GM12892 (cell line): Measurements from ENCODE around the gene LVRN. TPM values are rescaled to one million over a fixed set of nuclear protein-coding genes. Genes with fewer than 3 reads are reported as not detected.
"Not testable (repeated sequence)": the region's sequence is repeated elsewhere in the genome, so short reads cannot be mapped to it uniquely, and the experiment has no call there.

Source experiments
- DNase-seq: peaks from one replicate; pipeline ENCODE4 v3.0.0; 2011; ENCODE audit not compliant: insufficient read length
- FAIRE-seq: peaks from 2 replicates; lab custom pipeline; 2011; peaks lifted over from hg19 to GRCh38; lab: Jason Lieb, UNC
- POLR2A ChIP-seq: IDR thresholded peaks from 2 replicates; pipeline ENCODE4 v1.6.1; 2011; ENCODE audit warnings: low read depth, low read length, control low read depth
- POLR2AphosphoS5 ChIP-seq: IDR thresholded peaks from 2 replicates; pipeline ENCODE4 v1.6.1; 2011; ENCODE audit warnings: low read depth, low read length, control low read depth
- TAF1 ChIP-seq: IDR thresholded peaks from 2 replicates; pipeline ENCODE4 v1.6.1; 2011; ENCODE audit warnings: low read depth, mild to moderate bottlenecking, control low read depth, low read length, borderline replicate concordance
- polyA plus RNA-seq: library from polyadenylated mRNA; unstranded; fragments of >200 nt; gene quantifications from one replicate; pipeline ENCODE4 v1.2.1, GENCODE V29; 2012; ENCODE audit warnings: missing spikeins, inconsistent platforms; ENCODE audit not compliant: missing spikeins

Gene LVRN
- polyA plus RNA-seq, result 0.11 TPM

GRCh38 chr5:115962239-115962564 lies at the start of gene LVRN:
TSS of gene LVRN (plus strand) at chr5:115962475. CDS start at chr5:115962618, 143 bp downstream.
- no peak for DNase-seq
- no peak for TF ChIP-seq TAF1
- no peak for TF ChIP-seq POLR2AphosphoS5
- no peak for TF ChIP-seq POLR2A
- no peak for FAIRE-seq

DNA sequence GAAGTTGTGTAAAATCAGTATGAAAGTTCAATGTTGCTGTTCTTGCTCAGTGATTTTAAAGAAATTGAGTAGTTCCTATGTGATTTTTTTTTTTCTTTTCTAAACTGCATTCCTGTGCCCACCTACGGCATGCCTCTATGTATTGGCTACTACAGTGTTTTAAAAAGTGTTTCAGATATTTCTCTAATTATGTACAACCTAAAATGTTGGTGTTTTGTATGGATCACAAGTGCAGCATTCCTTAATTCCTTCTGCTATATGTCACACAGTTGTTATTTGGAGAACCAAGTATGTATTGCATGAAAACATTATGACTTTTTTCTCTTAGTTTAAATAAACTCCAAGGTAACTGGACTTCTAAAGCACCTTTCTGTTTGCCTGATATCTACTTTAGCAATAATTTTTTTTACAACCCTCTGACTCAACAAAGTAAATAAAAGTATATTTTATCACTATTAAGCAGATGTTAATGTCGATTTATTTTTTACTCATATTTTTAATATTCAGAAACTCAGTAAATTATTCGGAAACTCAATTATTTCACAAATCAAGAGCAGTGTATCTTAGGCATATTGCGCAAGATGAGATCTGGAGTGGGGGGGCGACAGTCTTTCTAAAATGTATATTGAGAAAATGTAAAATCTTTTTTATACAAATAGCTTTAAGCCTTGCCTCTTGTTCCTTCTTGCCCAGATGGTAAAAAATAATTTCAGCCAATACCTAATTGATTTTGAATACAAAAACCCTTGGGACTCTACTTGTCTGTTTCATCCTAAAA lies 48.5 kb upstream of the LVRN start:
- peak; percentile 69 for FAIRE-seq
- DNase-seq, result not testable (repeated sequence)

GRCh38 chr5:115920171-115920725 lies 42.0 kb upstream of the LVRN start:
- TF ChIP-seq TAF1 (no peak), POLR2A (no peak), POLR2AphosphoS5 (no peak)
- DNase-seq (no peak), FAIRE-seq (no peak)

- FAIRE-seq, DNase-seq: not testable (repeated sequence)
Measured at GRCh38 chr5:115928578-115929407, 33.5 kb upstream of the LVRN start.

GRCh38 chr5:115930171-115930570 lies 32.1 kb upstream of the LVRN start:
- not testable (repeated sequence) for DNase-seq, FAIRE-seq

GRCh38 chr5:115930630-115931337 lies 31.5 kb upstream of the LVRN start:
- no peak for TF ChIP-seq POLR2A
- TF ChIP-seq POLR2AphosphoS5, result no peak
- TF ChIP-seq TAF1, result no peak
- FAIRE-seq, result no peak
- no peak for DNase-seq

DNA sequence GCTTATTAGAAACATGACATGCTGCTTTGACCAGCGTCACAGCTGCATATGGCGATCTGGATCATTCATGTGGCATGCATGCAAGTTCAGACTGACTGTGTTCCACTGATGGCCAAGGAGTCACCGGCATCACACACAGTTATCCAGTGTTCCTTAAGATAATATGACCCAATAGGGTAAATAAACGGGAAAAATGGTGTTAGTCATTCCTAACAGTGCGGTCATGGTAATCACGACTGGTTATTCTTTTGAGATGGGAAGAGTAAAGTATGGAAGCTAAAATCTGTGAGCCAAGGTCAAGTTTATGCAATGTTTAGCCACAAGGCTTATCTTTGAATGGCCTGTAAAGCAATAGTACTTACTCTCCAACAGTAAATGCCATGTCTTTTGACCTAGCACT lies 29.3 kb upstream of the LVRN start:
- TF ChIP-seq TAF1 (no peak), POLR2A (no peak)
- FAIRE-seq (no peak), DNase-seq (no peak)

DNA sequence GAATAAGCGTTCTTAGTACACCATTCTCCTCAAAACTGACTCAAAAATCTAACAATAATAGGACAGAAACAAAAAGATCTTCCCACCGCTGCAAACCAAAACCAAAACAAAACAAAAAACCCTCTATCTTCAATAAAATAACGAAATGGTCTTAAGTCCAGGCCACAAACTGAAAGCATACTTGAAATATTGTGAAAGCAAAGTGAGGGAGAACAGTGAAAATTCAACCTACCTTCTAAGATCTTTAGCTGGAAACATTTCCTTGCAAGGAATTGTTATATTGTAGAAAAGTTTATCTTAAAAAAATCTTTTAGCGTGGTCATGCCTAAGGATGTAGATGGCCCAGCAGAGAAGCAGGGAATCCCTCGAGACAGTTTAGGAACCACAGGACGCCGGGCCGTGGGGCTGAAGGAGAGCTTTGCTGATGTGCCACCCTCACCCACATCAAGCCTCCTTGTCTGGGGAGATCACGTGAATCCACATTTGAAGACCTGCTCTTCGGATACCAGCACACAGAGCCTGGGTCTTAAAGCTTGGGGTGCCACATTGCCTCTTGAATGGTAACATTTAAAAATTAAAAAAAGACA lies 27.8 kb upstream of the LVRN start:
- no peak for TF ChIP-seq TAF1
- TF ChIP-seq POLR2AphosphoS5, result no peak
- no peak for TF ChIP-seq POLR2A
- DNase-seq, result no peak
- FAIRE-seq, result no peak

- no peak for FAIRE-seq
- no peak for TF ChIP-seq POLR2AphosphoS5
- TF ChIP-seq POLR2A, result no peak
- TF ChIP-seq TAF1, result no peak
- no peak for DNase-seq
Measured at GRCh38 chr5:115936031-115936430, 26.2 kb upstream of the LVRN start.

DNA sequence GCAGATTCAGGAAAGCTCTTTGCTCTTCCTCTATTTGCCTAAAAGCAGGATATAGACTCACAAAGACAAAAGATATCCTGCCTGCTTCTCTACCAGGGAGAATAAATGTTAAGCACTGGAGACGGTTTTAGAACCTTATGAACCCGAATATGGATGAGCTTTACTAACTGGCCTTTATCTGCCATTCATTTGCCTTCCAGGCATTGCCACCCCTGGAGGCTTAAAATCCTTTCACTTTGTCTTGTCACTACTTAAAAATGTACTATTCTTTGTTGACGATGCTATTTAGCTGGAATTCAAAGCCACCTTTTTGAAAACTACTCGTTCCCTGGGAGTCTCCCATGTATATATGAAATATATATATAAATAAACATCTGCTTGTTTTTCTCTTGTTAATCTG lies 23.2 kb upstream of the LVRN start:
- TF ChIP-seq POLR2A (no peak), TAF1 (no peak), POLR2AphosphoS5 (no peak)
- no peak for FAIRE-seq
- DNase-seq, result no peak

GRCh38 chr5:115940080-115940810 lies 22.0 kb upstream of the LVRN start:
- no peak for DNase-seq
- TF ChIP-seq POLR2A (no peak), TAF1 (no peak)
- peak; percentile 61 for FAIRE-seq
